GM10266 (cell line): Measurements from ENCODE around the gene FGF16.
"Not testable (repeated sequence)": the region's sequence is repeated elsewhere in the genome, so short reads cannot be mapped to it uniquely, and the experiment has no call there.

ENCODE experiments used
- DNase-seq: peaks from one replicate; pipeline ENCODE4 v3.0.0; 2012; ENCODE audit errors: extremely low spot score
- CTCF ChIP-seq: IDR thresholded peaks from 2 replicates; pipeline ENCODE4 v1.5.1; 2012; ENCODE audit warnings: mild to moderate bottlenecking, low read depth; ENCODE audit not compliant: control insufficient read depth, insufficient read depth; ENCODE audit errors: missing control alignments

The FGF16 gene

GRCh38 chrX:77484045-77484444 is 36.9 kb downstream of the FGF16 start:
- no peak for TF ChIP-seq CTCF
- DNase-seq = no peak

GRCh38 chrX:77493677-77494553 is 46.7 kb downstream of the FGF16 start:
- no peak for TF ChIP-seq CTCF
- DNase-seq = no peak

- DNase-seq = not testable (repeated sequence)
These were observed 53.0 kb downstream of the FGF16 start for GRCh38 chrX:77500164-77500563.

- TF ChIP-seq CTCF = no peak
- no peak for DNase-seq
These were observed 55.8 kb downstream of the FGF16 start for GRCh38 chrX:77502951-77503525.

GRCh38 chrX:77505227-77505626 is 58.0 kb downstream of the FGF16 start:
- DNase-seq = no peak
- TF ChIP-seq CTCF = no peak
